ENCODE data around the gene KDM2A. TPM values are rescaled to one million over a fixed set of nuclear protein-coding genes. Genes with fewer than 3 reads are reported as not detected.
A peak's percentile ranks its signal among the peaks of the same experiment; 100 is the strongest.
"Not testable (repeated sequence)": the region's sequence is repeated elsewhere in the genome, so short reads cannot be mapped to it uniquely, and the experiment has no call there.

KDM2A gene
- total and polyA plus RNA-seq, 2 donors from 2014 or later, result 16.2 to 82.6 TPM

DNA sequence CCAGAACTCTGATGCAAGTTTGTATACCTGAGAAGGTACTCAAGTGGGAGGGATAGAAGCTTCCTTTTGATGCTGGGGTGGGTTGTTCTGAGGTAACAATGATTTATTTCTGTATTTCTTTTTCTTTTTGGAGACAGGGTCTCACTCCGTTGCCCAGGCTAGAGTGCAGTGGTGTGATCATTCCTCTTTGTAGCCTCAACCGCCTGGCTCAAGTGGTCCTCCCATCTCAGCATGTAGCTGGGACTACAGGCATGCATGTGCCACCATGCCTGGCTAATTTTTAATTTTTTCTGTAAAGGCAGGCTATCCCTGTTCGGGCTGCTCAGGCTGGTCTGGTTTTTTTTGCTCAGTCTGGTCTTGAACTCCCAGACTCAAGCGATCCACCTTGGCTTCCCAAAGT, 7.9 kb downstream of the KDM2A start:
- intact Hi-C loops (cut with DNase I), result no loop called here
- no peak overlapping the region for H3K27ac ChIP-seq (ENCODE audit: low read depth in 2 of 2, low read length in 2 of 2)
- H3K27me3 ChIP-seq (ENCODE audit: control insufficient read depth, insufficient read depth, low read length), result no peaks in the 10 kb centered on the region
- H3K4me1 ChIP-seq (ENCODE audit: control insufficient read depth in 2 of 3, insufficient read depth in 2 of 3, low read depth in 1 of 3, low read length in 3 of 3), result peaks cover 0 to 7% (median 0%) of the 10 kb centered on the region in 3 donors
- H3K9ac ChIP-seq (ENCODE audit: low read length in 3 of 3), result no peak overlapping the region
- no peak for FAIRE-seq
- peak in 1 of 5 donors; percentile 21 for DNase-seq
- no peaks in the 10 kb centered on the region for H3K9me3 ChIP-seq (ENCODE audit: control insufficient read depth in 2 of 3, insufficient read depth in 1 of 3, low read length in 3 of 3)
- TF ChIP-seq CTCF (IDR thresholded peaks at IDR 0.05; ENCODE audit: borderline replicate concordance, extremely low read depth, insufficient read depth), result no peak
- peaks cover 1 to 3% (median 2%) of the 10 kb centered on the region in 3 donors for H3K36me3 ChIP-seq (ENCODE audit: control insufficient read depth in 2 of 3, insufficient read depth in 3 of 3, low read length in 3 of 3)
- H3K4me3 ChIP-seq (ENCODE audit: low read length in 3 of 3), result no peak overlapping the region

- H3K27me3 ChIP-seq (ENCODE audit: control insufficient read depth, insufficient read depth, low read length); H3K9ac ChIP-seq (ENCODE audit: low read length in 3 of 3); intact Hi-C loops (cut with DNase I); H3K27ac ChIP-seq (ENCODE audit: low read depth in 2 of 2, low read length in 2 of 2); H3K4me3 ChIP-seq (ENCODE audit: low read length in 3 of 3); H3K9me3 ChIP-seq (ENCODE audit: control insufficient read depth in 2 of 3, insufficient read depth in 1 of 3, low read length in 3 of 3); H3K4me1 ChIP-seq (ENCODE audit: control insufficient read depth in 2 of 3, insufficient read depth in 2 of 3, low read depth in 1 of 3, low read length in 3 of 3); FAIRE-seq: not testable (repeated sequence)
- peak in 1 of 5 donors; percentile 61 for DNase-seq
- peaks cover 3 to 23% (median 6%) of the 10 kb centered on the region in 3 donors for H3K36me3 ChIP-seq (ENCODE audit: control insufficient read depth in 2 of 3, insufficient read depth in 3 of 3, low read length in 3 of 3)
These were observed 11.8 kb downstream of the KDM2A start for GRCh38 chr11:67130861-67131260.

DNA sequence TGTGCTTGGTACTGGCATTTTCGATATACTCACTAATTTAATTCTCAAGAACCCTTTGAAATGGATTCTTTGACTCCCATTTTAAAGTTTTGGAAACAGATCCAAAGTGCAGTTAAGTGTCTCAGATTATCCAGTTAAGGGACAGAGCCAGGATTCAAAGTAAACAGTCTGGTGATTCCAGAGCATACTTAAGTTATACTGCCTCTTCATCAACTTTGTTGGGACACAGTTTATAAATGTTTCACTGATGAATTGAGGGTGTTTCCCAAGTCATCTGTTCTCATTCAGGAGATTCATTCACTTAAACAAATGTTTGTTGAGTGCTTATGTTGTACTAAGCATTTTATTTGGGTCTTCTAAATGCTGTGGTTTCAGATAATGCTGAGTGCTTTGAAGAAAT, 17.1 kb downstream of the KDM2A start:
- intact Hi-C loops (cut with DNase I), result no loop called here
- Histone ChIP-seq H3K9ac (ENCODE audit: low read length in 3 of 3) (no peak overlapping the region), H3K36me3 (ENCODE audit: control insufficient read depth in 2 of 3, insufficient read depth in 3 of 3, low read length in 3 of 3) (peaks cover 5 to 35% (median 13%) of the 10 kb centered on the region in 3 donors), H3K9me3 (ENCODE audit: control insufficient read depth in 2 of 3, insufficient read depth in 1 of 3, low read length in 3 of 3) (no peaks in the 10 kb centered on the region), H3K4me1 (ENCODE audit: control insufficient read depth in 2 of 3, insufficient read depth in 2 of 3, low read depth in 1 of 3, low read length in 3 of 3) (no peaks in the 10 kb centered on the region), H3K4me3 (ENCODE audit: low read length in 3 of 3) (no peak overlapping the region), H3K27me3 (ENCODE audit: control insufficient read depth, insufficient read depth, low read length) (no peaks in the 10 kb centered on the region), H3K27ac (ENCODE audit: low read depth in 2 of 2, low read length in 2 of 2) (no peak overlapping the region)
- FAIRE-seq (no peak), DNase-seq (no peak)
- no peak for TF ChIP-seq CTCF (IDR thresholded peaks at IDR 0.05; ENCODE audit: borderline replicate concordance, extremely low read depth, insufficient read depth)

GRCh38 chr11:67138922-67139321, 19.9 kb downstream of the KDM2A start:
- H3K27me3 ChIP-seq (ENCODE audit: control insufficient read depth, insufficient read depth, low read length), result no peaks in the 10 kb centered on the region
- no peaks in the 10 kb centered on the region for H3K9me3 ChIP-seq (ENCODE audit: control insufficient read depth in 2 of 3, insufficient read depth in 1 of 3, low read length in 3 of 3)
- FAIRE-seq (no peak), DNase-seq (no peak)
- H3K27ac ChIP-seq (ENCODE audit: low read depth in 2 of 2, low read length in 2 of 2), result no peak overlapping the region
- no peak overlapping the region for H3K9ac ChIP-seq (ENCODE audit: low read length in 3 of 3)
- no peak overlapping the region for H3K4me3 ChIP-seq (ENCODE audit: low read length in 3 of 3)
- no peak for TF ChIP-seq CTCF (IDR thresholded peaks at IDR 0.05; ENCODE audit: borderline replicate concordance, extremely low read depth, insufficient read depth)
- no peaks in the 10 kb centered on the region for H3K4me1 ChIP-seq (ENCODE audit: control insufficient read depth in 2 of 3, insufficient read depth in 2 of 3, low read depth in 1 of 3, low read length in 3 of 3)
- intact Hi-C loops (cut with DNase I), result no loop called here
- H3K36me3 ChIP-seq (ENCODE audit: control insufficient read depth in 2 of 3, insufficient read depth in 3 of 3, low read length in 3 of 3), result peaks cover 6 to 26% (median 13%) of the 10 kb centered on the region in 3 donors
